Esophagus mucosa (tissue), 1 donor: Measurements from ENCODE around the gene KREMEN2. TPM values are rescaled to one million over a fixed set of nuclear protein-coding genes. Genes with fewer than 3 reads are reported as not detected.

Source experiments
- ATAC-seq: fragments of 200-7000 bp; cut with Tn5 transposase; one replicate; pipeline ENCODE4 v1.9.1; 2020
- total RNA-seq: library from RNA; stranded (reverse); gene quantifications from one replicate; pipeline ENCODE4 v1.2.4, GENCODE V29; 2023
- donor health status: DM: yes; HTN: yes; CAD: no.

KREMEN2 gene
- total RNA-seq, 1 donor from 2014 or later: 1.3 TPM

GRCh38 chr16:3004781-3005284 is 40.8 kb downstream of the KREMEN2 start:
- ATAC-seq: no peak

- no peak for ATAC-seq
Measured at GRCh38 chr16:3007059-3007956, 43.2 kb downstream of the KREMEN2 start.

- no peak for ATAC-seq
Measured at GRCh38 chr16:3007957-3008689, 44.0 kb downstream of the KREMEN2 start.

- ATAC-seq: no peak
Measured at GRCh38 chr16:3008690-3009037, 44.6 kb downstream of the KREMEN2 start.

- peak; percentile 23 for ATAC-seq
Measured at GRCh38 chr16:3009568-3010390, 45.7 kb downstream of the KREMEN2 start.

- no peak for ATAC-seq
Measured at GRCh38 chr16:3010510-3010909, 46.4 kb downstream of the KREMEN2 start.

- ATAC-seq: no peak
Measured at GRCh38 chr16:3012246-3012645, 48.2 kb downstream of the KREMEN2 start.

- ATAC-seq: peak; percentile 25
Measured at GRCh38 chr16:3012828-3013420, 48.8 kb downstream of the KREMEN2 start, which contains the start of gene CLDN9. CLDN9 (plus strand) TSS chr16:3012923; CDS start chr16:3013363, 440 bp downstream.

- ATAC-seq: no peak
Measured at GRCh38 chr16:3013491-3013951, 49.4 kb downstream of the KREMEN2 start.

- no peak for ATAC-seq
Measured at GRCh38 chr16:3013998-3014690, 50.1 kb downstream of the KREMEN2 start.

- no peak for ATAC-seq
Measured at GRCh38 chr16:3014971-3015370, 50.9 kb downstream of the KREMEN2 start.

GRCh38 chr16:3015865-3016521 is 51.9 kb downstream of the KREMEN2 start:
- ATAC-seq: no peak

- ATAC-seq: no peak
Measured at GRCh38 chr16:3017344-3017743, 53.3 kb downstream of the KREMEN2 start.

Other genes starting within 250 kb of the KREMEN2 start
- gene PRSS27, start 244.1 kb upstream of the KREMEN2 start, total RNA-seq: 191 TPM
- gene SRRM2, start 211.6 kb upstream of the KREMEN2 start, total RNA-seq: 280 TPM
- 310 TPM for gene ELOB, start 187.0 kb upstream of the KREMEN2 start, total RNA-seq
- gene PRSS33, start 176.7 kb upstream of the KREMEN2 start, total RNA-seq: not detected
- gene PRSS41, start 165.8 kb upstream of the KREMEN2 start, total RNA-seq: not detected
- gene PRSS21, start 147.0 kb upstream of the KREMEN2 start, total RNA-seq: 6.9 TPM
- gene ZG16B, start 134.0 kb upstream of the KREMEN2 start, total RNA-seq: 15.3 TPM
- 97.0 TPM for gene PRSS22, start 106.1 kb upstream of the KREMEN2 start, total RNA-seq
- 19.5 TPM for gene FLYWCH2, start 81.1 kb upstream of the KREMEN2 start, total RNA-seq
- 16.4 TPM for gene FLYWCH1, start 52.3 kb upstream of the KREMEN2 start, total RNA-seq
- 11.1 TPM for gene PAQR4, start 5.1 kb downstream of the KREMEN2 start, total RNA-seq
- 16.9 TPM for gene PKMYT1, start 16.2 kb downstream of the KREMEN2 start, total RNA-seq
- gene CLDN9, start 48.6 kb downstream of the KREMEN2 start, total RNA-seq: not detected
- gene CLDN6, start 53.9 kb downstream of the KREMEN2 start, total RNA-seq: not detected
- gene TNFRSF12A, start 56.1 kb downstream of the KREMEN2 start, total RNA-seq: 11.7 TPM
- 26.6 TPM for gene HCFC1R1, start 59.7 kb downstream of the KREMEN2 start, total RNA-seq
- 21.3 TPM for gene THOC6, start 59.8 kb downstream of the KREMEN2 start, total RNA-seq
- gene BICDL2, start 72.7 kb downstream of the KREMEN2 start, total RNA-seq: 62.0 TPM
- gene MMP25, start 82.3 kb downstream of the KREMEN2 start, total RNA-seq: 0.80 TPM
- gene IL32, start 101.4 kb downstream of the KREMEN2 start, total RNA-seq: 3.7 TPM
- not detected for gene ZSCAN10, start 135.0 kb downstream of the KREMEN2 start, total RNA-seq
- 5.6 TPM for gene ZNF205, start 148.3 kb downstream of the KREMEN2 start, total RNA-seq
- 9.7 TPM for gene ZNF213, start 170.8 kb downstream of the KREMEN2 start, total RNA-seq
- not detected for gene OR1F1, start 223.9 kb downstream of the KREMEN2 start, total RNA-seq